Mammary epithelial cell (primary cell): ENCODE measurements around the gene TBX19.

Experiments used
- CTCF ChIP-seq, 2 donors: IDR thresholded peaks in 1 of 2; conservative IDR thresholded peaks in 1 of 2; 2 replicates each; pipeline ENCODE4 v1.5.1; 2011 to 2012; ENCODE audit warnings: inconsistent platforms in 2 of 2, low read length in 2 of 2, mild to moderate bottlenecking in 2 of 2, control low read depth in 1 of 2, low read depth in 1 of 2; ENCODE audit not compliant: insufficient read depth in 1 of 2; ENCODE audit errors: extremely low read depth in 1 of 2
- EZH2 ChIP-seq: IDR thresholded peaks from 2 replicates; pipeline ENCODE4 v1.6.1; 2012; ENCODE audit warnings: low read length, inconsistent platforms, borderline replicate concordance

GRCh38 chr1:168243636-168244212 is 37.0 kb upstream of the TBX19 start:
- TF ChIP-seq CTCF (conservative IDR thresholded peaks at IDR 0.05 in 1 of 2, IDR thresholded peaks at IDR 0.05 in 1 of 2; ENCODE audit: extremely low read depth in 1 of 2, insufficient read depth in 1 of 2, low read depth in 1 of 2, low read length in 2 of 2) (no peak), EZH2 (no peak)
